Breast epithelium (tissue), 4 donors: ENCODE results near the gene OR6C65. TPM values are rescaled to one million over a fixed set of nuclear protein-coding genes. Genes with fewer than 3 reads are reported as not detected.
"Not testable (repeated sequence)": the region's sequence is repeated elsewhere in the genome, so short reads cannot be mapped to it uniquely, and the experiment has no call there.

ENCODE experiments used
- DNase-seq, 2 donors: peaks; one replicate each; pipeline ENCODE4 v3.0.0-alpha.2; 2019; ENCODE audit warnings: low spot score in 2 of 2
- H3K27ac ChIP-seq, 2 donors: fragments of 200-600 bp; sonication (generic) in 1 of 2; one replicate each; pipeline ENCODE4 v1.5.1; 2016 to 2019; ENCODE audit warnings: mild to moderate bottlenecking in 1 of 2
- H3K27me3 ChIP-seq, 2 donors: fragments of 200-600 bp; sonication (generic) in 1 of 2; one replicate each; pipeline versions ENCODE4 v1.5.1 to v1.6.0; 2017 to 2019; ENCODE audit warnings: control low read depth in 1 of 2, mild to moderate bottlenecking in 1 of 2
- H3K36me3 ChIP-seq: fragments of 200-600 bp; one replicate; pipeline ENCODE4 v1.5.1; 2019
- H3K4me1 ChIP-seq, 2 donors: fragments of 200-600 bp; sonication (generic); one replicate each; pipeline ENCODE4 v1.5.1; 2016 to 2019; ENCODE audit warnings: control low read depth in 1 of 2
- H3K4me3 ChIP-seq, 3 donors: fragments of 200-600 bp; sonication (generic); 1 replicate in 2 of 3; 2 replicates in 1 of 3; pipeline ENCODE4 v1.5.1; 2016 to 2019; ENCODE audit warnings: mild to moderate bottlenecking in 3 of 3, moderate library complexity in 2 of 3
- H3K9me3 ChIP-seq, 2 donors: fragments of 200-600 bp; sonication (generic) in 1 of 2; one replicate each; pipeline ENCODE4 v1.5.1; 2016 to 2019; ENCODE audit warnings: control low read depth in 1 of 2
- CTCF ChIP-seq, 3 donors: fragments of 450-650 bp; IDR thresholded peaks; one replicate each; pipeline ENCODE4 v1.5.1; 2016 to 2017; ENCODE audit warnings: antibody characterized with exemption in 3 of 3, mild to moderate bottlenecking in 3 of 3, moderate library complexity in 3 of 3
- POLR2A ChIP-seq: fragments of 450-650 bp; IDR thresholded peaks from one replicate; pipeline ENCODE4 v1.6.1; 2016; ENCODE audit warnings: antibody characterized with exemption, mild to moderate bottlenecking, moderate library complexity
- POLR2AphosphoS5 ChIP-seq, 3 donors: sonication (generic); formaldehyde crosslinking; IDR thresholded peaks; one replicate each; pipeline ENCODE4 v1.6.1; 2017; ENCODE audit warnings: antibody characterized with exemption in 3 of 3
- intact Hi-C: fragments of 100-400 bp; cut with DNase I; formaldehyde crosslinking; loops from one replicate; pipeline ENCODE4 v1.15.1; 2023; ENCODE audit warnings: low total_unique reads
- total RNA-seq, 3 donors: library from RNA; depleted of rRNA; stranded (reverse); fragments of >200 nt; gene quantifications; one replicate each; pipeline ENCODE4 v1.1.0, GENCODE V29; 2016

OR6C65 gene
- total RNA-seq, result not detected

- no peaks in the 10 kb centered on the region for H3K36me3 ChIP-seq
- TF ChIP-seq POLR2AphosphoS5 (IDR thresholded peaks at IDR 0.05), result no peak
- TF ChIP-seq POLR2A, result no peak
- TF ChIP-seq CTCF (IDR thresholded peaks at IDR 0.05), result no peak
- DNase-seq, result no peak
- no peaks in the 10 kb centered on the region for H3K27me3 ChIP-seq
- H3K9me3 ChIP-seq, result no peaks in the 10 kb centered on the region
- H3K27ac ChIP-seq, result no peak within 1 kb of the TSS
- intact Hi-C loops, result no loop called here
- no peak within 1 kb of the TSS for H3K4me3 ChIP-seq
- H3K4me1 ChIP-seq, result no peaks in the 10 kb centered on the region
Measured at GRCh38 chr12:55400229-55400628, at the start of gene OR6C65. Gene OR6C65 (plus strand): TSS chr12:55400529. CDS start chr12:55400529, 0 bp downstream.

DNA sequence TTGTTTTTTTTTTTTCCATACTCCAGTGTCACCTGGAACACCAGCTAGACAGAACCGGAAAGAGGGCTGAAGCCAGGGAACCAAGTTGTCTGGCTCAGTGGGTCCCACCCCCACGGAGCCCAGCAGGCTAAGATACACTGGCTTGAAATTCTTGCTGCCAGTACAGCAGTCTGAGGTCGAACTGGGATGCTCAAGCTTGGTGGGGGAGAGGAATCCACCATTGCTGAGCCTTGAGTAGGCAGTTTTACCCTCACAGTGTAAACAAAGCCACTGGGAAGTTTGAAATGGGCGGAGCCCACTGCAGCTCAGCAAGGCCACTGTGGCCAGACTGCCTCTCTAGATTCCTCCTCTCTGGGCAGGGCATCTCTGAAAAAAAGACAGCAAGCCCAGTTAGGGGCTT lies 45.0 kb upstream of the OR6C65 start:
- H3K4me3 ChIP-seq, H3K9me3 ChIP-seq, H3K27me3 ChIP-seq, H3K27ac ChIP-seq, H3K36me3 ChIP-seq, intact Hi-C loops, H3K4me1 ChIP-seq, DNase-seq: not testable (repeated sequence)

DNA sequence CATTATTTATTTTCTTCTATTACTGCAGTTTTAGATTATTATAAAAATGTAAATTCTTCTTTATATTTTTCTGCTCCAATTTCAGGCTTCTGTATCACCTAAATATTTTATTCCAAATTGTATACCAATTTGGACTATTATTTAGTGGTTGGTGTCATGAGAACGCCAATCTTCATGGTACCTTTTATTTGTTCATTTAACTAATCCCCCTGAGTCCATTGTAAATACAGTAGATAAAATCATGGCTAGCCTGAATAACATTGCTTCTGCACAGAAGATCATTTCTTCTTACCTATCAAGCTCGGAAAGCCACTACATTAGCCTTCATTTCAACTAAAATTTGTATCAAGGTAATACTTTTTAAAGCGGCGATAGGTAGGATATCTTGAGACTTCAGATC lies 37.7 kb upstream of the OR6C65 start, which contains the start of gene OR6C75:
TSS of gene OR6C75 (plus strand) at position 301 of the 400 bp plus-strand sequence. CDS start 2,136 bp downstream, outside the sequence.
- H3K4me1 ChIP-seq, result no peaks in the 10 kb centered on the region
- TF ChIP-seq CTCF (IDR thresholded peaks at IDR 0.05) (no peak), POLR2A (no peak), POLR2AphosphoS5 (IDR thresholded peaks at IDR 0.05) (no peak)
- intact Hi-C loops, result no loop called here

DNA sequence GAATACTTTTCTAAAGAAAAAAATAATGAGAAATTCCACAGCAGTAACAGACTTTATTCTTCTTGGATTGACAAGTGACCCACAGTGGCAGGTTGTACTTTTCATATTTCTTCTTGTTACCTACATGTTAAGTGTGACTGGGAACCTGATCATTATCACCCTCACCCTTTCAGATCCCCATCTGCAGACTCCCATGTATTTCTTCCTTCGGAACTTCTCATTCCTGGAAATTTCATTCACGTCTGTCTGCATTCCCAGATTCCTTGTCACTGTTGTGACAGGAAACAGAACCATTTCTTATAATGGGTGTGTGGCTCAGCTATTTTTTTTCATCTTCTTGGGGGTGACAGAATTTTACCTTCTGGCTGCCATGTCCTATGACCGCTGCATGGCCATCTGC lies 35.2 kb upstream of the OR6C65 start:
- H3K4me1 ChIP-seq, result no peaks in the 10 kb centered on the region
- H3K36me3 ChIP-seq, result no peaks in the 10 kb centered on the region
- no peak for TF ChIP-seq POLR2A
- TF ChIP-seq POLR2AphosphoS5 (IDR thresholded peaks at IDR 0.05), result no peak
- no peak for TF ChIP-seq CTCF (IDR thresholded peaks at IDR 0.05)
- H3K9me3 ChIP-seq, result no peaks in the 10 kb centered on the region
- H3K27ac ChIP-seq, result no peak overlapping the region
- intact Hi-C loops, result no loop called here
- no peak for DNase-seq
- H3K4me3 ChIP-seq, result no peak overlapping the region
- H3K27me3 ChIP-seq, result no peaks in the 10 kb centered on the region

More for the DNA sequence above, 37.7 kb upstream of the OR6C65 start, which contains the start of gene OR6C75:
- Histone ChIP-seq H3K36me3 (no peaks in the 10 kb centered on the region), H3K27me3 (no peaks in the 10 kb centered on the region), H3K4me3 (no peak within 1 kb of the TSS), H3K9me3 (no peaks in the 10 kb centered on the region), H3K27ac (no peak within 1 kb of the TSS)
- DNase-seq, result no peak

- Histone ChIP-seq H3K27me3 (no peaks in the 10 kb centered on the region), H3K4me1 (no peaks in the 10 kb centered on the region), H3K36me3 (no peaks in the 10 kb centered on the region), H3K4me3 (no peak overlapping the region), H3K27ac (no peak overlapping the region), H3K9me3 (no peaks in the 10 kb centered on the region)
- no peak for DNase-seq
- no peak for TF ChIP-seq POLR2A
- TF ChIP-seq POLR2AphosphoS5 (IDR thresholded peaks at IDR 0.05), result no peak
- TF ChIP-seq CTCF (IDR thresholded peaks at IDR 0.05), result no peak
- intact Hi-C loops, result no loop called here
Measured at GRCh38 chr12:55372521-55372920, 27.8 kb upstream of the OR6C65 start.

- no peak for DNase-seq
- Histone ChIP-seq H3K27ac (no peak overlapping the region), H3K36me3 (no peaks in the 10 kb centered on the region), H3K4me1 (no peaks in the 10 kb centered on the region), H3K9me3 (no peaks in the 10 kb centered on the region), H3K4me3 (no peak overlapping the region), H3K27me3 (no peaks in the 10 kb centered on the region)
- TF ChIP-seq CTCF (IDR thresholded peaks at IDR 0.05) (no peak), POLR2A (no peak), POLR2AphosphoS5 (IDR thresholded peaks at IDR 0.05) (no peak)
- intact Hi-C loops, result no loop called here
Measured at GRCh38 chr12:55385891-55386290, 14.4 kb upstream of the OR6C65 start.
